Right renal cortex interstitium (tissue), 3 donors: Measurements from ENCODE around the gene PRB4. TPM values are rescaled to one million over a fixed set of nuclear protein-coding genes. Genes with fewer than 3 reads are reported as not detected.
"Not testable (repeated sequence)": the region's sequence is repeated elsewhere in the genome, so short reads cannot be mapped to it uniquely, and the experiment has no call there.

ENCODE experiments used
- DNase-seq, 3 donors: peaks; one replicate each; pipeline ENCODE4 v3.0.0-alpha.2; 2013; ENCODE audit warnings: low read depth in 3 of 3, low spot score in 2 of 3
- polyA plus RNA-seq, 3 donors: library from polyadenylated mRNA; unstranded; fragments of 120-200 nt; gene quantifications; one replicate each; pipeline ENCODE4 v1.2.1, GENCODE V29; 2013; ENCODE audit not compliant: insufficient read length in 3 of 3

PRB4 gene
- not detected for polyA plus RNA-seq

- no peak for DNase-seq
Measured at GRCh38 chr12:11310336-11310735, at the start of gene PRB4. PRB4 (minus strand) TSS chr12:11310436; CDS start chr12:11310398, 38 bp downstream.

GRCh38 chr12:11351736-11352135 lies 41.5 kb upstream of the PRB4 start:
- not testable (repeated sequence) for DNase-seq

GRCh38 chr12:11348439-11348838 lies 38.2 kb upstream of the PRB4 start:
- no peak for DNase-seq

- no peak for DNase-seq
Measured at GRCh38 chr12:11347810-11348209, 37.6 kb upstream of the PRB4 start.

- DNase-seq, result no peak
Measured at GRCh38 chr12:11344500-11344899, 34.3 kb upstream of the PRB4 start.

- no peak for DNase-seq
Measured at GRCh38 chr12:11324426-11324825, 14.2 kb upstream of the PRB4 start.

GRCh38 chr12:11321980-11322379 lies 11.7 kb upstream of the PRB4 start:
- DNase-seq, result no peak

GRCh38 chr12:11307143-11307542 lies 3.1 kb downstream of the PRB4 start:
- no peak for DNase-seq

- no peak for DNase-seq
Measured at GRCh38 chr12:11273449-11273848, 36.8 kb downstream of the PRB4 start.

- DNase-seq, result no peak
Measured at GRCh38 chr12:11269607-11270006, 40.6 kb downstream of the PRB4 start, which contains the start of gene PRB3. PRB3 (minus strand) TSS chr12:11269707; CDS start chr12:11269669, 38 bp downstream.

- no peak for DNase-seq
Measured at GRCh38 chr12:11264501-11264900, 45.7 kb downstream of the PRB4 start.

Other genes starting within 250 kb of the PRB4 start
- not detected for gene TAS2R46, start 248.1 kb downstream of the PRB4 start, polyA plus RNA-seq
- gene TAS2R43, start 218.1 kb downstream of the PRB4 start, polyA plus RNA-seq, result under 1 TPM in 2 of 3 donors, not detected in 1; 0.21 to 0.36 TPM
- gene TAS2R30, start 175.8 kb downstream of the PRB4 start, polyA plus RNA-seq, result under 1 TPM; 0.15 to 0.27 (median 0.21) TPM
- gene SMIM10L1, start 139.2 kb downstream of the PRB4 start, polyA plus RNA-seq, result 10 to 100 TPM; 19.1 to 19.3 (median 19.2) TPM
- gene TAS2R42, start 123.5 kb downstream of the PRB4 start, polyA plus RNA-seq, result not detected
- gene PRB3, start 40.7 kb downstream of the PRB4 start, polyA plus RNA-seq, result not detected
- gene PRB2, start 85.1 kb upstream of the PRB4 start, polyA plus RNA-seq, result not detected